HEK293 (cell line): ENCODE measurements around the gene TSTD1.
"Not testable (repeated sequence)": the region's sequence is repeated elsewhere in the genome, so short reads cannot be mapped to it uniquely, and the experiment has no call there.

Experiments used
- CTCF ChIA-PET: fragments of 350-600 bp; formaldehyde crosslinking; extraction: SDS; loops from one replicate; lab custom pipeline; 2021; ENCODE audit warnings: antibody characterized with exemption; lab: Yijun Ruan, JAX
- POLR2A ChIA-PET: fragments of 300-600 bp; formaldehyde crosslinking; extraction: SDS; loops from one replicate; lab custom pipeline; 2020; ENCODE audit warnings: antibody characterized with exemption, inconsistent platforms; lab: Yijun Ruan, JAX
- H3K27ac ChIP-seq: fragments of 200-500 bp; sonication (Bioruptor generic); 2 replicates; pipeline ENCODE4 v1.5.1; 2014; ENCODE audit warnings: low read depth, low read length, control low read depth, inconsistent platforms; ENCODE audit errors: extremely low read depth
- H3K36me3 ChIP-seq, 2 experiments: fragments of 200-500 bp in 1 of 2; sonication (Bioruptor generic) in 1 of 2; 1 replicate in 1 of 2; 2 replicates in 1 of 2; pipeline ENCODE4 v1.5.1; 2014 to 2017; ENCODE audit warnings: inconsistent platforms in 2 of 2, low read length in 2 of 2; ENCODE audit not compliant: control insufficient read depth in 2 of 2, insufficient read depth in 1 of 2
- H3K4me1 ChIP-seq: fragments of 200-500 bp; sonication (Bioruptor generic); 2 replicates; pipeline ENCODE4 v1.5.1; 2014; ENCODE audit warnings: mild to moderate bottlenecking, low read length, inconsistent platforms; ENCODE audit not compliant: control insufficient read depth, insufficient read depth
- H3K4me3 ChIP-seq: 2 replicates; pipeline ENCODE4 v1.5.1; 2011; ENCODE audit warnings: low read depth, mild to moderate bottlenecking, control low read depth, low read length, moderate library complexity
- H3K9me3 ChIP-seq: fragments of 200-500 bp; sonication (Bioruptor generic); 2 replicates; pipeline ENCODE4 v1.5.1; 2014; ENCODE audit warnings: low read depth, low read length, inconsistent platforms; ENCODE audit not compliant: control insufficient read depth, insufficient read depth
- BCL11B ChIP-seq: fragments of 450-650 bp; formaldehyde crosslinking; IDR thresholded peaks from 2 replicates; pipeline ENCODE4 v1.5.1; 2016; ENCODE audit warnings: low read depth, missing biosample characterization, missing genetic modification characterization
- FEZF1 ChIP-seq: fragments of 450-650 bp; formaldehyde crosslinking; IDR thresholded peaks from 2 replicates; pipeline ENCODE4 v1.5.1; 2016; ENCODE audit warnings: missing biosample characterization, missing genetic modification characterization
- KLF10 ChIP-seq: fragments of 450-650 bp; IDR thresholded peaks from 2 replicates; pipeline ENCODE4 v1.5.1; 2018; ENCODE audit warnings: missing biosample characterization, mild to moderate bottlenecking, missing genetic modification characterization
- PRDM1 ChIP-seq: fragments of 450-650 bp; formaldehyde crosslinking; IDR thresholded peaks from 2 replicates; pipeline ENCODE4; 2016; ENCODE audit warnings: missing biosample characterization, missing genetic modification characterization
- SCRT1 ChIP-seq: fragments of 450-650 bp; formaldehyde crosslinking; IDR thresholded peaks from 2 replicates; pipeline ENCODE4 v1.5.1; 2016; ENCODE audit warnings: missing biosample characterization, missing genetic modification characterization, borderline replicate concordance
- SCRT2 ChIP-seq: fragments of 450-650 bp; formaldehyde crosslinking; IDR thresholded peaks from 2 replicates; pipeline ENCODE4 v1.5.1; 2016; ENCODE audit warnings: missing biosample characterization, missing genetic modification characterization
- SP2 ChIP-seq: fragments of 450-650 bp; formaldehyde crosslinking; IDR thresholded peaks from 2 replicates; pipeline ENCODE4 v1.5.1; 2016; ENCODE audit warnings: missing biosample characterization, missing genetic modification characterization
- SP7 ChIP-seq: fragments of 450-650 bp; formaldehyde crosslinking; IDR thresholded peaks from 2 replicates; pipeline ENCODE4 v1.5.1; 2016; ENCODE audit warnings: missing biosample characterization, missing genetic modification characterization
- WT1 ChIP-seq: fragments of 450-650 bp; formaldehyde crosslinking; IDR thresholded peaks from 2 replicates; pipeline ENCODE4 v1.5.1; 2016; ENCODE audit warnings: missing biosample characterization, missing genetic modification characterization
- ZFHX2 ChIP-seq: fragments of 450-650 bp; formaldehyde crosslinking; conservative IDR thresholded peaks from 2 replicates; pipeline ENCODE4 v1.5.1; 2016; ENCODE audit warnings: missing biosample characterization, missing genetic modification characterization
- ZFP37 ChIP-seq: fragments of 450-650 bp; formaldehyde crosslinking; IDR thresholded peaks from 2 replicates; pipeline ENCODE4 v1.5.1; 2016; ENCODE audit warnings: missing biosample characterization, missing genetic modification characterization
- ZFP69B ChIP-seq: fragments of 450-650 bp; formaldehyde crosslinking; IDR thresholded peaks from 2 replicates; pipeline ENCODE4 v1.5.1; 2016; ENCODE audit warnings: missing biosample characterization, missing genetic modification characterization
- ZNF155 ChIP-seq: fragments of 450-650 bp; formaldehyde crosslinking; IDR thresholded peaks from 2 replicates; pipeline ENCODE4 v1.5.1; 2016; ENCODE audit warnings: missing biosample characterization, missing genetic modification characterization
- ZNF24 ChIP-seq: fragments of 450-650 bp; formaldehyde crosslinking; IDR thresholded peaks from 2 replicates; pipeline ENCODE4 v1.5.1; 2016; ENCODE audit warnings: missing biosample characterization, missing genetic modification characterization
- ZNF292 ChIP-seq: fragments of 450-650 bp; formaldehyde crosslinking; IDR thresholded peaks from 2 replicates; pipeline ENCODE4 v1.5.1; 2016; ENCODE audit warnings: low read depth, missing biosample characterization, missing genetic modification characterization, borderline replicate concordance
- ZNF426 ChIP-seq: fragments of 450-650 bp; formaldehyde crosslinking; IDR thresholded peaks from 2 replicates; pipeline ENCODE4 v1.5.1; 2017; ENCODE audit warnings: missing biosample characterization, missing genetic modification characterization, mild to moderate bottlenecking, inconsistent platforms, moderate library complexity
- ZNF501 ChIP-seq: fragments of 450-650 bp; formaldehyde crosslinking; IDR thresholded peaks from 2 replicates; pipeline ENCODE4 v1.5.1; 2016; ENCODE audit warnings: missing biosample characterization, missing genetic modification characterization
- ZNF585B ChIP-seq: fragments of 450-650 bp; formaldehyde crosslinking; IDR thresholded peaks from 2 replicates; pipeline ENCODE4 v1.5.1; 2016; ENCODE audit warnings: missing biosample characterization, missing genetic modification characterization
- ZNF664 ChIP-seq: fragments of 450-650 bp; formaldehyde crosslinking; IDR thresholded peaks from 2 replicates; pipeline ENCODE4 v1.5.1; 2016; ENCODE audit warnings: missing biosample characterization, missing genetic modification characterization
- ZNF670 ChIP-seq: fragments of 450-650 bp; formaldehyde crosslinking; IDR thresholded peaks from 2 replicates; pipeline ENCODE4 v1.5.1; 2016; ENCODE audit warnings: missing biosample characterization, missing genetic modification characterization, low read depth
- ZNF677 ChIP-seq: fragments of 450-650 bp; IDR thresholded peaks from 2 replicates; pipeline ENCODE4 v1.5.0; 2018; ENCODE audit warnings: missing biosample characterization, mild to moderate bottlenecking, missing genetic modification characterization, moderate library complexity
- ZSCAN16 ChIP-seq: fragments of 450-650 bp; formaldehyde crosslinking; IDR thresholded peaks from 2 replicates; pipeline ENCODE4 v1.5.1; 2016; ENCODE audit warnings: missing biosample characterization, missing genetic modification characterization

The TSTD1 gene

DNA sequence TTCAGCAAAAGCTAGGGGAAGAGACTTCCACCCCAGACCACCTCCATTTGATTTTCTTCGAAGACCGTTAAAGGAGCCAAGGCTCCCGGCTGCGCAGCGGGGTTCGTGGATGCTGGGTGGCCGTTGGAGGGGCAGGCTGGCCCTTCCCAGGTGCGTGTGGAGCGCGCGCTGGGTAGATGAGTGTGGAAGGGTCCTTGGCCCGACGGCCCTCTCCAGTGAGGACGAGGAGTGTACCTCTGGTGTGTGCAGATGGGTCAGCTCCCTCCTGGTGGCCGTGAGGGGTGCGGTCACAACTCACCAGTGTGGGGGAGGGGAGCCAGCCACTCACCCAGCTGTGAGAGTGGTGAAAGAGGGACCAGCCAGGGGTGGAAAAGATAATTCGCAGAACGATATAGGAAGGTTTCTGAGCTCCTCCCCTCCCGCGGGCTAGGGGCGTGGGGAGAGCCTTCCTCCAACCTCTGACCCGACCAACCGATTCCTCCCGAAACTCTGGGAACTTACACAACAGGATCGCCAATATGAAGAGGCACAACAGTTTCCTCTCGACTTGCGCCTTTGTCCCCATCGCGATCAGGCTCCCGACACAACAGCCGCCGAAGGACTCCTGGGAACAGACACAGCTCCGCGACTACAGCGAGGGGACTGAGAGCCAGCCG, 18.1 kb downstream of the TSTD1 start, which contains the start of gene F11R (continued):
- no peak for TF ChIP-seq ZNF585B (tag by site-specific recombination)
- peak; percentile 20; the same call in 1 of the 2 replicates for TF ChIP-seq SP7 (tag by site-specific recombination)
- peak; percentile 21; the same call in 1 of the 2 replicates for TF ChIP-seq ZNF24 (tag by site-specific recombination)
- peak; percentile 82; the same call in 1 of the 2 replicates for TF ChIP-seq ZFP37
- TF ChIP-seq KLF10 (tag by site-specific recombination) = no peak

DNA sequence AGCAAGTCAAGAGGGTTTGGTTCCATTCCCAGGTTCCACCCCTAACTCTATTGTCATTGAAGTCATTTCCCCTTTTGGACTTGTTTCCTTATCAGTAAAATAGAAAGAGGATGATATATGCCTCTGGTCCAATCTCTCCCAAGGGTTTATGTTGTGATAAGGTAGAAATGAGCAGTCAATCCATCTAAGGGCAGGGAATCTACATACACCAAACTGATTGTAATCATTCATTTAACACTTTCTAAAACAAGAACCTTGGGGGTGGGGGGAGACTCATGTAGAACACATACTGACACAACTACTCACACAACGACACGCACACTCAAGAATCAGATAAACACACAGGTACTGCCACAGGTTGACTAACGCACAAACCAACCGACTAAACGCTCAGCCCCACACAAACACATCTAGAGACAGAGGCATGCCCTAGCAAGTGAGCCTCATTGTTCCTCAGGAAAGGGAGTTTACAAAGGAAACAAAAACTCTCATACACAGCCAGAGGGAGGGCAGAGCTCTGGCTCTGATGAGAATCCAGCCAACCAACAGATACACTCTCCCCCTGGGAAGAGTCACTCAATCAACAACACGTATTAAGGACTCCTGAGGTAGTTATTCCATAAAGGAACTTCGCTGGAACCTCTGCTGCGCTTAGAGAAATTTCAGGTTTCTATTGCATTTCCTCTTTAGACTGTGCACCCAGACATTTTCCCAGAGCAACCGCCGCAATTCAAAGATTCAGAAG, 18.8 kb downstream of the TSTD1 start:
- Histone ChIP-seq H3K27ac (peak overlapping the region; percentile 35; the same call in 1 of the 2 replicates), H3K9me3 (no peaks in the 10 kb centered on the region)
- CTCF ChIA-PET = interaction anchor here (0.7 to 2.8 kb wide), 8 partner anchors 20 to 75 kb away, joined by 3 to 18 read pairs (median 7); partner anchors contain the start of genes TSTD1 and USF1
- TF ChIP-seq ZSCAN16 (tag by site-specific recombination) (no peak), PRDM1 (tag by site-specific recombination) (peak; percentile 88), SP2 (tag by site-specific recombination) (peak; percentile 45), ZNF501 (tag by site-specific recombination) (no peak), ZNF664 (tag by site-specific recombination) (0 out of 2 replicates have a peak, but pooled peaks have one; percentile 44), FEZF1 (tag by site-specific recombination) (peak; percentile 74), WT1 (tag by site-specific recombination) (peak; percentile 78), SCRT2 (tag by site-specific recombination) (peak; percentile 89), ZFHX2 (no peak), ZNF670 (tag by site-specific recombination) (no peak), SCRT1 (tag by site-specific recombination) (peak; percentile 93)
- TF ChIP-seq, all 188 proteins: peak for 7
- POLR2A ChIA-PET = interaction anchor here (0.8 to 3.1 kb wide), 12 partner anchors 8 to 206 kb away, joined by 3 to 50 read pairs (median 7); partner anchors contain the start of genes TOMM40L, TSTD1 and USF1
- H3K4me3 ChIP-seq = peak overlapping the region; percentile 59
- 0 out of 2 replicates have a peak, but pooled peaks cover 2% of the 10 kb centered on the region for H3K4me1 ChIP-seq
- no peaks in the 10 kb centered on the region for H3K36me3 ChIP-seq

DNA sequence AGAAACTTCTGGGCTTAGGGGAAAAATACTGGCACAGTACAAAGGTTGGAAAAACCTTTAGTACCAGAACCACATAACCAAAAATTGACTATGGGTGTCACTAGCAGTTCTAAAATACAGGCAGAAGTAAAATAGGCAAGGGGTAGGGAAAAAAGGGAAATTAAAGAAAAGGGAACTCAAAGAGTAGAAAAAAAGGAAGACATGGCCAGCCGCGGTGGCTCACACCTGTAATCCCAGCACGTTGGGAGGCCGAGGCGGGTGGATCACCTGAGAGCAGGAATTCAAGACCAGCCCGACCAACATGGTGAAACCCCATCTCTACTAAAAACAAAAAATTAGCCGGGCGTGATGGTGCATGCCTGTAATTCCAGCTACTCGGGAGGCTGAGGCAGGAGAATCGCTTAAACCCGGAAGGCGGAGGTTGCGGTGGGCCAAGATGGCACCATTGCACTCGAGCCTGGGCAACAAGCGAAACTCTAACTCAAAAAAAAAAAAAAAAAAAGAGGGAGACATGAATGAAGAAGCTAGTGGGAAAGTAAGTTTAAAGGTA, 19.6 kb downstream of the TSTD1 start:
- CTCF ChIA-PET = interaction anchor here (0.7 to 1.6 kb wide), 4 partner anchors 22 to 66 kb away, joined by 3 to 7 read pairs (median 5); no protein-coding TSS in a partner anchor
- not testable (repeated sequence) for H3K4me3 ChIP-seq, H3K36me3 ChIP-seq, H3K27ac ChIP-seq, H3K4me1 ChIP-seq, H3K9me3 ChIP-seq
- POLR2A ChIA-PET = interaction anchor here (1.4 to 3.1 kb wide), 2 partner anchors 26 to 98 kb away, joined by 3 to 50 read pairs; partner anchors contain the start of genes NIT1, PFDN2 and USF1

DNA sequence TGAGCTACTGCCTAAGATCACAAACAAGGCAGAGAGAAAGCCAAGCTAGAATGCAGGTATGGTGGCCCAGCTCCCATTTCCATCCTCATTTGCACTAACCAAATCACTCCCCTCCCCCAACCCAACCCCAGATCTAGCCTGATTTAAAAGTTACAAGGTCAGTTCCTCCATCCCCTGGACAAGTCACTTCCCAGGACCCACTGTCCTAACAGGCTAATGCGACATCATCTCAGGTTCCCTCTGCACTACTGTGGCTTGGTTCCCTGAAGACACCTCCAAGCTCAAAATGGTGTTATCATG, 20.2 kb downstream of the TSTD1 start:
- ChIA-PET POLR2A (interaction anchor here (0.6 to 1.4 kb wide), 3 partner anchors 21 to 99 kb away, joined by 3 read pairs; partner anchors contain the start of genes NIT1, PFDN2 and TSTD1), CTCF (interaction anchor here (0.7 to 1.6 kb wide), 4 partner anchors 21 to 65 kb away, joined by 3 to 7 read pairs (median 4); partner anchors contain the start of gene USF1)
- Histone ChIP-seq H3K4me1 (0 out of 2 replicates have a peak, but pooled peaks cover 2% of the 10 kb centered on the region), H3K36me3 (no peaks in the 10 kb centered on the region), H3K27ac (no peak overlapping the region), H3K9me3 (no peaks in the 10 kb centered on the region), H3K4me3 (no peak overlapping the region)
- TF ChIP-seq ZNF155 (tag by site-specific recombination) (no peak), ZNF677 (tag by site-specific recombination) (no peak), BCL11B (no peak), ZFP69B (no peak), PRDM1 (tag by site-specific recombination) (no peak), ZNF292 (tag by site-specific recombination) (no peak), ZNF426 (no peak)
